Measurements from ENCODE around the gene DOCK4.

The DOCK4 gene

GRCh38 chr7:112082306-112082705 lies 123.9 kb downstream of the DOCK4 start:
- ATAC-seq (ENCODE audit: low read depth) (no peak), DNase-seq (ENCODE audit: low spot score) (no peak)
- Histone ChIP-seq H3K4me1 (ENCODE audit: insufficient read depth, poor library complexity, severe bottlenecking) (peaks cover 24% of the 10 kb centered on the region), H3K4me3 (ENCODE audit: severe bottlenecking) (no peak overlapping the region), H3K36me3 (ENCODE audit: low read depth) (no peaks in the 10 kb centered on the region), H3K27ac (ENCODE audit: poor library complexity, severe bottlenecking) (no peak overlapping the region), H3K27me3 (ENCODE audit: insufficient read depth, poor library complexity, severe bottlenecking) (no peaks in the 10 kb centered on the region), H3K9me3 (ENCODE audit: severe bottlenecking) (no peaks in the 10 kb centered on the region)
- TF ChIP-seq CTCF (IDR thresholded peaks at IDR 0.05; ENCODE audit: poor library complexity, severe bottlenecking) = no peak

GRCh38 chr7:112081778-112082177 lies 124.4 kb downstream of the DOCK4 start:
- DNase-seq (ENCODE audit: low spot score) = no peak
- peaks cover 26% of the 10 kb centered on the region for H3K4me1 ChIP-seq (ENCODE audit: insufficient read depth, poor library complexity, severe bottlenecking)
- TF ChIP-seq CTCF (IDR thresholded peaks at IDR 0.05; ENCODE audit: poor library complexity, severe bottlenecking) = no peak

GRCh38 chr7:112080978-112081377 lies 125.2 kb downstream of the DOCK4 start:
- Histone ChIP-seq H3K27me3 (ENCODE audit: insufficient read depth, poor library complexity, severe bottlenecking) (no peaks in the 10 kb centered on the region), H3K27ac (ENCODE audit: poor library complexity, severe bottlenecking) (peak overlapping the region; percentile 87), H3K4me3 (ENCODE audit: severe bottlenecking) (no peak overlapping the region), H3K36me3 (ENCODE audit: low read depth) (no peaks in the 10 kb centered on the region), H3K4me1 (ENCODE audit: insufficient read depth, poor library complexity, severe bottlenecking) (peaks cover 34% of the 10 kb centered on the region), H3K9me3 (ENCODE audit: severe bottlenecking) (no peaks in the 10 kb centered on the region)
- ATAC-seq (ENCODE audit: low read depth) = no peak
- TF ChIP-seq CTCF (IDR thresholded peaks at IDR 0.05; ENCODE audit: poor library complexity, severe bottlenecking) = no peak
- DNase-seq (ENCODE audit: low spot score) = no peak

More at GRCh38 chr7:112081778-112082177, 124.4 kb downstream of the DOCK4 start:
- H3K36me3 ChIP-seq (ENCODE audit: low read depth) = no peaks in the 10 kb centered on the region
- peak overlapping the region; percentile 87 for H3K27ac ChIP-seq (ENCODE audit: poor library complexity, severe bottlenecking)
- no peaks in the 10 kb centered on the region for H3K9me3 ChIP-seq (ENCODE audit: severe bottlenecking)
- H3K4me3 ChIP-seq (ENCODE audit: severe bottlenecking) = no peak overlapping the region
- no peak for ATAC-seq (ENCODE audit: low read depth)
- no peaks in the 10 kb centered on the region for H3K27me3 ChIP-seq (ENCODE audit: insufficient read depth, poor library complexity, severe bottlenecking)

- no peak overlapping the region for H3K4me3 ChIP-seq (ENCODE audit: severe bottlenecking)
- no peaks in the 10 kb centered on the region for H3K9me3 ChIP-seq (ENCODE audit: severe bottlenecking)
- H3K27ac ChIP-seq (ENCODE audit: poor library complexity, severe bottlenecking) = peak overlapping the region; percentile 87
- ATAC-seq (ENCODE audit: low read depth) (peak; percentile 96), DNase-seq (ENCODE audit: low spot score) (no peak)
- peaks cover 36% of the 10 kb centered on the region for H3K4me1 ChIP-seq (ENCODE audit: insufficient read depth, poor library complexity, severe bottlenecking)
- no peaks in the 10 kb centered on the region for H3K27me3 ChIP-seq (ENCODE audit: insufficient read depth, poor library complexity, severe bottlenecking)
- H3K36me3 ChIP-seq (ENCODE audit: low read depth) = no peaks in the 10 kb centered on the region
- TF ChIP-seq CTCF (IDR thresholded peaks at IDR 0.05; ENCODE audit: poor library complexity, severe bottlenecking) = no peak
Observed at GRCh38 chr7:112080441-112080840, 125.8 kb downstream of the DOCK4 start.

GRCh38 chr7:112079673-112080072 lies 126.5 kb downstream of the DOCK4 start:
- peak; percentile 37 for TF ChIP-seq CTCF (IDR thresholded peaks at IDR 0.05; ENCODE audit: poor library complexity, severe bottlenecking)
- Histone ChIP-seq H3K4me1 (ENCODE audit: insufficient read depth, poor library complexity, severe bottlenecking) (peaks cover 36% of the 10 kb centered on the region), H3K27me3 (ENCODE audit: insufficient read depth, poor library complexity, severe bottlenecking) (no peaks in the 10 kb centered on the region), H3K27ac (ENCODE audit: poor library complexity, severe bottlenecking) (peak overlapping the region; percentile 87), H3K9me3 (ENCODE audit: severe bottlenecking) (peaks cover 2% of the 10 kb centered on the region), H3K4me3 (ENCODE audit: severe bottlenecking) (no peak overlapping the region), H3K36me3 (ENCODE audit: low read depth) (no peaks in the 10 kb centered on the region)
- ATAC-seq (ENCODE audit: low read depth) (no peak), DNase-seq (ENCODE audit: low spot score) (no peak)

Data from RWPE2 (cell line).